GM06990 (cell line): ENCODE data around the gene DPP7.

Experiments used
- DNase-seq: peaks from one replicate; pipeline ENCODE4 v3.0.0-alpha.2; 2011; ENCODE audit not compliant: insufficient read length; ENCODE audit errors: extremely low read depth
- H3K27me3 ChIP-seq: replicated peaks from 2 replicates; pipeline ENCODE4 v1.6.0; 2011; ENCODE audit warnings: low read length; ENCODE audit not compliant: control insufficient read depth, insufficient read depth
- H3K36me3 ChIP-seq: 2 replicates; pipeline ENCODE4 v1.5.1; 2011; ENCODE audit warnings: low read length; ENCODE audit not compliant: control insufficient read depth, insufficient read depth
- H3K4me3 ChIP-seq: replicated peaks from 2 replicates; pipeline ENCODE4 v1.5.1; 2011; ENCODE audit warnings: low read depth, mild to moderate bottlenecking, control low read depth, low read length
- CTCF ChIP-seq: IDR thresholded peaks from 2 replicates; pipeline ENCODE4 v1.5.1; 2011; ENCODE audit warnings: low read length, control low read depth, mild to moderate bottlenecking, inconsistent platforms; ENCODE audit not compliant: insufficient read depth, poor library complexity, severe bottlenecking

The DPP7 gene

GRCh38 chr9:137095664-137096517, 18.6 kb downstream of the DPP7 start:
- peaks cover 19% of the 10 kb centered on the region for H3K36me3 ChIP-seq
- H3K4me3 ChIP-seq = peak overlapping the region; percentile 40
- H3K27me3 ChIP-seq = no peaks in the 10 kb centered on the region
- DNase-seq = peak; percentile 81
- peak; percentile 93 for TF ChIP-seq CTCF

GRCh38 chr9:137089232-137089947, 25.1 kb downstream of the DPP7 start:
- DNase-seq = no peak
- Histone ChIP-seq H3K4me3 (no peak overlapping the region), H3K27me3 (no peaks in the 10 kb centered on the region), H3K36me3 (peaks cover 7% of the 10 kb centered on the region)
- no peak for TF ChIP-seq CTCF

- Histone ChIP-seq H3K27me3 (no peaks in the 10 kb centered on the region), H3K4me3 (no peak overlapping the region), H3K36me3 (peaks cover 7% of the 10 kb centered on the region)
- no peak for TF ChIP-seq CTCF
- DNase-seq = no peak
Measured at GRCh38 chr9:137088121-137088520, 26.4 kb downstream of the DPP7 start.

GRCh38 chr9:137087409-137087925, 27.1 kb downstream of the DPP7 start:
- TF ChIP-seq CTCF = no peak

GRCh38 chr9:137086531-137087408, 27.8 kb downstream of the DPP7 start, which contains the start of gene MAN1B1:
Gene MAN1B1, plus strand, starts transcription at chr9:137086985. Its CDS starts 15 bp downstream, at chr9:137087000.
- Histone ChIP-seq H3K36me3 (peaks cover 8% of the 10 kb centered on the region), H3K4me3 (peak within 1 kb of the TSS; percentile 81), H3K27me3 (no peaks in the 10 kb centered on the region)
- peak; percentile 100 for DNase-seq
- TF ChIP-seq CTCF = peak; percentile 9

More at GRCh38 chr9:137087409-137087925, 27.1 kb downstream of the DPP7 start:
- Histone ChIP-seq H3K4me3 (peak overlapping the region; percentile 81), H3K27me3 (no peaks in the 10 kb centered on the region), H3K36me3 (peaks cover 5% of the 10 kb centered on the region)
- no peak for DNase-seq
